Thyroid gland (tissue), 4 donors: ENCODE data around the gene RBM15B. TPM values are rescaled to one million over a fixed set of nuclear protein-coding genes. Genes with fewer than 3 reads are reported as not detected.

Source experiments
- DNase-seq, 2 donors: peaks; one replicate each; pipeline ENCODE4 v3.0.0-alpha.2; 2019
- H3K27ac ChIP-seq, 3 donors: fragments of 200-600 bp; sonication (generic); 1 replicate in 2 of 3; 2 replicates in 1 of 3; pipeline ENCODE4 v1.5.1; 2016 to 2019; ENCODE audit warnings: mild to moderate bottlenecking in 1 of 3, moderate library complexity in 1 of 3
- H3K27me3 ChIP-seq: fragments of 200-600 bp; sonication (generic); one replicate; pipeline ENCODE4 v1.5.1; 2019
- H3K36me3 ChIP-seq, 2 donors: fragments of 200-600 bp; sonication (generic); one replicate each; pipeline ENCODE4 v1.5.1; 2016 to 2019
- H3K4me1 ChIP-seq, 2 donors: fragments of 200-600 bp; sonication (generic); one replicate each; pipeline ENCODE4 v1.5.1; 2017 to 2019
- H3K4me3 ChIP-seq, 3 donors: fragments of 200-600 bp; sonication (generic); replicated peaks in 1 of 3; 1 replicate in 2 of 3; 2 replicates in 1 of 3; pipeline ENCODE4 v1.5.1; 2016; ENCODE audit warnings: mild to moderate bottlenecking in 1 of 3
- H3K9me3 ChIP-seq: fragments of 200-600 bp; sonication (generic); one replicate; pipeline ENCODE4 v1.5.1; 2017
- CTCF ChIP-seq, 6 experiments: fragments of 200-600 bp in 3 of 6; fragments of 450-650 bp in 3 of 6; sonication (generic) in 3 of 6; IDR thresholded peaks; one replicate each; pipeline ENCODE4 v1.5.1; 2016 to 2019; ENCODE audit warnings: antibody characterized with exemption in 6 of 6, mild to moderate bottlenecking in 2 of 6, inconsistent platforms in 1 of 6, moderate library complexity in 1 of 6
- POLR2A ChIP-seq, 2 donors: fragments of 450-650 bp; IDR thresholded peaks; one replicate each; pipeline ENCODE4 v1.6.1; 2017; ENCODE audit warnings: antibody characterized with exemption in 2 of 2, mild to moderate bottlenecking in 2 of 2, moderate library complexity in 1 of 2
- WGBS, 2 donors: methylation state at CpG; one replicate each; pipeline ENCODE4 v1.1.5; 2017; 5-methylcytosine and 5-hydroxymethylcytosine counted together
- intact Hi-C: fragments of 100-400 bp; cut with DNase I; formaldehyde crosslinking; loops from one replicate; pipeline ENCODE4 v1.15.1; 2023
- total RNA-seq, 4 donors: library from RNA; depleted of rRNA; stranded (reverse); fragments of >200 nt; gene quantifications; one replicate each; pipeline ENCODE4 v1.2.3, GENCODE V29; 2016

RBM15B gene
- total RNA-seq, result 10 to 100 TPM; 29.4 to 50.0 (median 38.9) TPM

- TF ChIP-seq POLR2A (IDR thresholded peaks at IDR 0.05) (peak in 1 of 2 donors; percentile 72), CTCF (IDR thresholded peaks at IDR 0.05) (peak in 5 of 6 experiments; percentile 77 to 96 (median 93))
- Histone ChIP-seq H3K4me3 (peak within 1 kb of the TSS; percentile 32 to 71 (median 51)), H3K4me1 (peaks cover 48 to 75% of the 10 kb centered on the region in 2 donors), H3K27me3 (no peaks in the 10 kb centered on the region), H3K36me3 (peaks cover 40 to 54% of the 10 kb centered on the region in 2 donors), H3K9me3 (no peaks in the 10 kb centered on the region), H3K27ac (peak within 1 kb of the TSS; percentile 49 to 68 (median 61))
- peak; percentile 98 to 99 for DNase-seq
- WGBS, 2 donors, result 0% methylated on average over 2 of the region's 83 CpGs; no CpG with 5 or more reads in 1 of the 2 donors
- intact Hi-C loops, result loop anchor here (5.0 kb wide), 2 partner anchors 106 to 281 kb away; partner anchors contain the start of gene TEX264
Measured at GRCh38 chr3:51391075-51391565, at the start of gene RBM15B. RBM15B (plus strand) TSS chr3:51391285; CDS start chr3:51391400, 115 bp downstream.

DNA sequence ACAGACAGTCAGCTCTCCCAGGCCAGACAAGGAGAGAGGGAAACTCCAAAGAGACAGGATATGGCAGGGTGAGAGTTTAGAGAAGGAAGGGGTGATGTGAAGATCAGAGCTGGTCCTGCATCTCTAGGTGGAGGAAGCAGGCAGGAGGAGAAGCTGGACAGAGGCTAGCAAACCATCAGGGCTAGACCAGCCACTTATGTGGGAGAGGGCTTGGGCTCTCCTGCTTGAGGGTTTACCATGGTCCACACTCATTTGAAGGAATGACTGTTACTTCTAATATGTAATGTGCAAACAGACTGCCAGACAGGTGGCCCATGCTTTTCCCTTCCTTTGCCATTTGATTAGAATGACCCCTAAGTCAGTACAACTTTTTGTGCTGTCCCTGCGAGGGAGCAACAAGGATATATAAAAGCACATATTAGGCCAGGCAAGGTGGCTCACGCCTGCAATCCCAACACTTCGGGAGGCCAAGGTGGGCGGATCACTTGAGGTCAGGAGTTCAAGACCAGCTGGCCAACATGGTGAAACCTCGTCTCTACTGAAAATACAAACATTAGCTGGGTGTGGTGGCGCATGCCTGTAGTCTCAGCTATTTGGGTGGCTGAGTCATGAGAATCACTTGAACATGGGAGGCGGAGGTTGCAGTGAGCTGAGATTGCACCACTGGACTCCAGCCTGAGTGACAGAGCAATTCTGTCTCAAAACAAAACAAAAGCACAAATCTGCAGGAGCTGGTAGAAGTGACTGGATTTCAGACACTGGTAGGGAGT is 47.0 kb upstream of the RBM15B start:
- H3K4me3 ChIP-seq, result no peak overlapping the region
- no peaks in the 10 kb centered on the region for H3K27me3 ChIP-seq
- no peaks in the 10 kb centered on the region for H3K9me3 ChIP-seq
- intact Hi-C loops, result no loop called here
- TF ChIP-seq CTCF (IDR thresholded peaks at IDR 0.05) (no peak), POLR2A (IDR thresholded peaks at IDR 0.05) (no peak)
- no peak overlapping the region for H3K27ac ChIP-seq
- no peak for DNase-seq
- H3K4me1 ChIP-seq, result peaks cover 0 to 17% of the 10 kb centered on the region in 2 donors
- no peaks in the 10 kb centered on the region for H3K36me3 ChIP-seq
- WGBS, 2 donors, result 86 to 93% methylated on average over 7 of the region's 7 CpGs

- Histone ChIP-seq H3K4me1 (no peaks in the 10 kb centered on the region), H3K27ac (no peak overlapping the region), H3K27me3 (no peaks in the 10 kb centered on the region), H3K9me3 (no peaks in the 10 kb centered on the region), H3K36me3 (peaks cover 0 to under 1% of the 10 kb centered on the region in 2 donors), H3K4me3 (no peak overlapping the region)
- intact Hi-C loops, result no loop called here
- whole genome bisulfite sequencing, 2 donors, result 77 to 90% methylated on average over 1 of the region's 1 CpG
- no peak for DNase-seq
- TF ChIP-seq POLR2A (IDR thresholded peaks at IDR 0.05) (no peak), CTCF (IDR thresholded peaks at IDR 0.05) (no peak)
Measured at GRCh38 chr3:51350751-51351150, 40.3 kb upstream of the RBM15B start.

- no peaks in the 10 kb centered on the region for H3K9me3 ChIP-seq
- no peak for DNase-seq
- intact Hi-C loops, result no loop called here
- peaks cover 13 to 15% of the 10 kb centered on the region in 2 donors for H3K36me3 ChIP-seq
- H3K4me1 ChIP-seq, result no peaks in the 10 kb centered on the region
- no peak overlapping the region for H3K4me3 ChIP-seq
- WGBS, 2 donors, result 79 to 87% methylated on average over 4 of the region's 4 CpGs
- TF ChIP-seq CTCF (IDR thresholded peaks at IDR 0.05) (no peak), POLR2A (IDR thresholded peaks at IDR 0.05) (no peak)
- H3K27me3 ChIP-seq, result no peaks in the 10 kb centered on the region
- H3K27ac ChIP-seq, result no peak overlapping the region
Measured at GRCh38 chr3:51353131-51353530, 38.0 kb upstream of the RBM15B start.

DNA sequence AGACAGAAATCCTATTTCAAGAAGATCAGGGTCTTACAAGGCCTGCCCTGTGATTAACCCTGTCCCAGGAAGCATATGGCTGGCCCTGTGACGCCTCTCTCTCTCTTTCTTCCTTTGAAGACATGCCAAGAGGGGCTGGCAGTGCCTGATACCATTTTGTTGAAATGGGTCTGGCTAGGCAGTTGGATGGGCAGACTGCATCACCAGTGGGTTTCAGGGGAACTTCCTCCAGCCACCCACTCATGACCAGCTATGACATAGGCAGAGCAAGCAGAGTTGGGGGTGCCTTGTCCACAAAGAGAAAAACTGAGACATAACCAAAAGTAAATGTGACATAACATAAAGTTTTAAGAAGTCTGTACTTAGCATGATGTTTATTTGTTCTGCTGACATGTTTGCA is 37.4 kb upstream of the RBM15B start:
- no peaks in the 10 kb centered on the region for H3K9me3 ChIP-seq
- TF ChIP-seq POLR2A (IDR thresholded peaks at IDR 0.05) (no peak), CTCF (IDR thresholded peaks at IDR 0.05) (no peak)
- no peaks in the 10 kb centered on the region for H3K27me3 ChIP-seq
- H3K4me1 ChIP-seq, result no peaks in the 10 kb centered on the region
- no peak overlapping the region for H3K27ac ChIP-seq
- H3K36me3 ChIP-seq, result peaks cover 13 to 15% of the 10 kb centered on the region in 2 donors
- no peak overlapping the region for H3K4me3 ChIP-seq
- no peak for DNase-seq
- intact Hi-C loops, result no loop called here
- WGBS, 2 donors, result 73 to 79% methylated on average over 1 of the region's 1 CpG
